ENCODE results near the gene ICAM1. TPM values are rescaled to one million over a fixed set of nuclear protein-coding genes. Genes with fewer than 3 reads are reported as not detected.

The ICAM1 gene
- total RNA-seq, 1 experiment from 2014 or later, result 4.6 TPM

DNA sequence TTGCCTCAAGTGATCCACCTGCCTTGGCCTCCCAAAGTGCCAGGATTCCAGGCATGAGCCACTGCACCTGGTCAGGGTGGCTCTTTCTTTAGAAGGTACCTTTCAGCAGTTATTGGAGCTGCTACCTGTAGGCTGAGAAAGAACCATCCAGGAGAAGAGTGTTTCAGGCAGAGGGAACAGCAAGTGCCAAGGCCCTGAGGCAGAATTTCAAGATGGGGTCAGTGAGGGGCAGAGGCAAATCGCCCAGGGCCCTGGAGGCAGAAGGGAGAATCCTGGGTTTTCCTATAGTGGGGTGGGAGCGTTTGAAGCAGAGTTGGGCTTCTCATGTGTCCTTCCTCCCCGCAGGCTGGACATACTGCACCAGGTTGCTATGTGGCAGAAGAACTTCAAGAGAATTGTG is 16.7 kb upstream of the ICAM1 start:
- Mint-ChIP-seq H3K27me3 (ENCODE audit: insufficient read depth, unreplicated experiment) (no peaks in the 10 kb centered on the region), H3K27ac (ENCODE audit: low read depth, unreplicated experiment) (no peak overlapping the region), H3K9me3 (ENCODE audit: unreplicated experiment) (no peaks in the 10 kb centered on the region), H3K4me3 (ENCODE audit: unreplicated experiment) (peak overlapping the region; percentile 50), H3K36me3 (ENCODE audit: insufficient read depth, unreplicated experiment) (peaks cover 48% of the 10 kb centered on the region), H3K4me1 (ENCODE audit: insufficient read depth, unreplicated experiment) (peaks cover 5% of the 10 kb centered on the region)
- ChIA-PET POLR2A (no interaction called here), CTCF (interaction anchor here (0.6 to 1.3 kb wide), 4 partner anchors 57 to 323 kb away, joined by 3 to 6 read pairs (median 4); no protein-coding TSS in a partner anchor)
- DNase-seq (ENCODE audit: unreplicated experiment), result no peak
- intact Hi-C loops (cut with micrococcal nuclease), result no loop called here
- no TSS peak for BruUV-seq (replicated peaks)
- TF ChIP-seq, protein P1, sequence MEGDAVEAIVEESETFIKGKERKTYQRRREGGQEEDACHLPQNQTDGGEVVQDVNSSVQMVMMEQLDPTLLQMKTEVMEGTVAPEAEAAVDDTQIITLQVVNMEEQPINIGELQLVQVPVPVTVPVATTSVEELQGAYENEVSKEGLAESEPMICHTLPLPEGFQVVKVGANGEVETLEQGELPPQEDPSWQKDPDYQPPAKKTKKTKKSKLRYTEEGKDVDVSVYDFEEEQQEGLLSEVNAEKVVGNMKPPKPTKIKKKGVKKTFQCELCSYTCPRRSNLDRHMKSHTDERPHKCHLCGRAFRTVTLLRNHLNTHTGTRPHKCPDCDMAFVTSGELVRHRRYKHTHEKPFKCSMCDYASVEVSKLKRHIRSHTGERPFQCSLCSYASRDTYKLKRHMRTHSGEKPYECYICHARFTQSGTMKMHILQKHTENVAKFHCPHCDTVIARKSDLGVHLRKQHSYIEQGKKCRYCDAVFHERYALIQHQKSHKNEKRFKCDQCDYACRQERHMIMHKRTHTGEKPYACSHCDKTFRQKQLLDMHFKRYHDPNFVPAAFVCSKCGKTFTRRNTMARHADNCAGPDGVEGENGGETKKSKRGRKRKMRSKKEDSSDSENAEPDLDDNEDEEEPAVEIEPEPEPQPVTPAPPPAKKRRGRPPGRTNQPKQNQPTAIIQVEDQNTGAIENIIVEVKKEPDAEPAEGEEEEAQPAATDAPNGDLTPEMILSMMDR (IDR thresholded peaks at IDR 0.05; ENCODE audit: unreplicated experiment), result no peak

DNA sequence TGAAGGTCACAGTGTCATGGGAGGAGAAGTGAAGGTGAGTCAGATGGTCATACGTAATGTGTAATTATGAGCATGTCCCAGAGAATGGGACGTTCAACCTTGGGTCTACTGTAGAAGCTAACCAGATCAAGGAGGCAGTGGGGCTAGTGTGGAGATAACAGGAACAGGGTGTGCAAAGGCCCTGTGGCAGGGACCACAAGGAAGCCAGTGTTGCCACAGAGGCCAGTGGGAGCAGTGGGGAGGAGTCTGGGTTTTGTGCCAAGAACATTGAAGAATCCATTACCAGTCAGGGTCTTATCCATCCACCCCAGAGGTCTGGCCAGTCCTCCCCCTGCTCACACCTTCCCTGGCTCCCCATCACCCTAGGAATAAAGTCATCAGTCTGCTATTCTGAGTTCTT is 15.6 kb upstream of the ICAM1 start:
- ChIA-PET CTCF (interaction anchor here (1.3 kb wide), 1 partner anchor 135 kb away, joined by 6 read pairs; no protein-coding TSS in a partner anchor), POLR2A (no interaction called here)
- Mint-ChIP-seq H3K9me3 (ENCODE audit: unreplicated experiment) (no peaks in the 10 kb centered on the region), H3K4me3 (ENCODE audit: unreplicated experiment) (no peak overlapping the region), H3K27ac (ENCODE audit: low read depth, unreplicated experiment) (no peak overlapping the region), H3K27me3 (ENCODE audit: insufficient read depth, unreplicated experiment) (no peaks in the 10 kb centered on the region), H3K36me3 (ENCODE audit: insufficient read depth, unreplicated experiment) (peaks cover 48% of the 10 kb centered on the region), H3K4me1 (ENCODE audit: insufficient read depth, unreplicated experiment) (peaks cover 5% of the 10 kb centered on the region)
- TF ChIP-seq, protein P1 (IDR thresholded peaks at IDR 0.05; ENCODE audit: unreplicated experiment), result no peak
- DNase-seq (ENCODE audit: unreplicated experiment), result no peak
- no TSS peak for BruUV-seq (replicated peaks)
- intact Hi-C loops (cut with micrococcal nuclease), result no loop called here

DNA sequence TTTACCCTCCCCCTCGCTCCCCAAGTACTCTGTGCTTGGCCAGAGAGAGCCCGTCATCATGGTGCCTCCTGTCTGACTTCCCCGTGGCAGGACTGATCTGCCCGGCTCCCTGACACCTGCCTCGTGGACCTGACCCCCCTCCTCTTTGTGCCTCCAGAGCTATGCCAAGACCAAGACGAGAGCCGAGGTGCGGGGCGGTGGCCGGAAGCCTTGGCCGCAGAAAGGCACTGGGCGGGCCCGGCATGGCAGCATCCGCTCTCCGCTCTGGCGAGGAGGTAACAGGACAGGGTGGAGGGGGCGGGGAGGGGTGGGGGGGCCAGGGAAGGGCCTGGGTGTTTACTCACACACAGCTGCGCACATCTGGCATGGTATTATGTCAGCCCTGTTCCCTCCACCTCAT is 14.4 kb upstream of the ICAM1 start:
- no peak for DNase-seq (ENCODE audit: unreplicated experiment)
- Mint-ChIP-seq H3K27ac (ENCODE audit: low read depth, unreplicated experiment) (no peak overlapping the region), H3K27me3 (ENCODE audit: insufficient read depth, unreplicated experiment) (no peaks in the 10 kb centered on the region), H3K9me3 (ENCODE audit: unreplicated experiment) (no peaks in the 10 kb centered on the region), H3K4me1 (ENCODE audit: insufficient read depth, unreplicated experiment) (peaks cover 5% of the 10 kb centered on the region), H3K36me3 (ENCODE audit: insufficient read depth, unreplicated experiment) (peaks cover 48% of the 10 kb centered on the region), H3K4me3 (ENCODE audit: unreplicated experiment) (no peak overlapping the region)
- TF ChIP-seq, protein P1 (IDR thresholded peaks at IDR 0.05; ENCODE audit: unreplicated experiment), result no peak
- CTCF ChIA-PET, result interaction anchor here (0.6 to 5.0 kb wide), 3 partner anchors 114 to 225 kb away, joined by 3 to 68 read pairs (median 3); no protein-coding TSS in a partner anchor
- POLR2A ChIA-PET, result no interaction called here
- BruUV-seq (replicated peaks), result no TSS peak
- intact Hi-C loops (cut with micrococcal nuclease), result no loop called here

DNA sequence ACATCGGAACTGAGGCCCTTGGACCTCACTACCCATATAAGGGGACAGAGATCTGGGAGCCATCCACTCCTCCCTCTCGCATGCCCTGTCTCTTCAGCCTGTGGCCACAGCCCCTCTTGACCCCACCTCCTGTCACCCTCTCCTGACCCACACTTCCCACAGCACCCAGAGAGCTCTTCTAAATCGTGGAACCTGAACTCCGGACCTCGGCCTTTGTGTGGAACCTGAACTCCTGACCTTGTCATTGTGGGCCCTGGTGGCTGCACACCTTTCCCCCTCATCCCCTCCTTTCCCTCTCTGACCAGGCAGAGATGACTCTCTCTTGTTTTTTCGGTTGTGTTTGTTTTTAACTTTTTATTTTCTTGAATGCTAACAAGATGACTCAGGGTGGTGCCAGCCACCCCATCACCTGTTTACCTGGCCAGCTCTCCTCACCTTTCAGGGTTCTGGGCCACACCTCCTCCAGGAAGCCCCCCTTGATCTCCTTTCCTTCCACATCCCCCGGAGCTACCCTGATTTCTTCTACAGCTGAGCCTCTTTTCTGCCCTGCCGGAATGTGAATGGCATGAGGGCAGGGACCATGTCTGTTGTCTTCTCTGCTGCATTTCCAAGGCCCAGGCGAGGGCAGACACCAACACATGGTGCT is 13.8 kb upstream of the ICAM1 start:
- no peak overlapping the region for H3K27ac Mint-ChIP-seq (ENCODE audit: low read depth, unreplicated experiment)
- H3K4me1 Mint-ChIP-seq (ENCODE audit: insufficient read depth, unreplicated experiment), result peaks cover 5% of the 10 kb centered on the region
- intact Hi-C loops (cut with micrococcal nuclease), result no loop called here
- ChIA-PET CTCF (interaction anchor here (0.6 to 5.0 kb wide), 6 partner anchors 13 to 325 kb away, joined by 3 to 68 read pairs (median 23); partner anchors contain the start of gene ICAM1), POLR2A (no interaction called here)
- H3K9me3 Mint-ChIP-seq (ENCODE audit: unreplicated experiment), result no peaks in the 10 kb centered on the region
- no peak for DNase-seq (ENCODE audit: unreplicated experiment)
- no peaks in the 10 kb centered on the region for H3K27me3 Mint-ChIP-seq (ENCODE audit: insufficient read depth, unreplicated experiment)
- TF ChIP-seq, protein P1 (IDR thresholded peaks at IDR 0.05; ENCODE audit: unreplicated experiment), result no peak
- H3K36me3 Mint-ChIP-seq (ENCODE audit: insufficient read depth, unreplicated experiment), result peaks cover 48% of the 10 kb centered on the region
- H3K4me3 Mint-ChIP-seq (ENCODE audit: unreplicated experiment), result no peak overlapping the region
- no TSS peak for BruUV-seq (replicated peaks)
